ENCODE data around the gene ABLIM3. TPM values are rescaled to one million over a fixed set of nuclear protein-coding genes. Genes with fewer than 3 reads are reported as not detected.

Gene ABLIM3
- total RNA-seq, 4 donors from 2014 or later = 14.8 to 50.7 (median 25.4) TPM

DNA sequence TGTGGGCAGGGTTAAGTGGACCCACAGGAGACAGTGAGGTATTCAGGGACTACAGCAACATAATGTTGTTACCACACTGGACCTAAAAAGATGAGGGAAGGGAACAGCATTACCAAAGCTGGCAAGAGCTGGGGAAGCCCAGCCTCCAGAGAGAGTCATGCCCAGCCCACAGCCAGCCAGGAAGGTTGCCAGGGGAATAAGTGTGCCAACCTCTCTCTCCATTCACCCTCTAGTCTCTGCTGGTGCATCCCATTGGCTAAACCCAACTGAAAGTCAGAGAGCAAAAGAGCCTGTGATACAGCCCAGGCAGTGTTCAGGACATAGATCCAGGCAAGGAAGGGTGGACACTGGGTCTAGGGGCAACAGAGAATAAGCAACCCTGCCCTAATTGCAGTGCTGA is 94.5 kb downstream of the ABLIM3 start:
- Histone ChIP-seq H3K27me3 (no peaks in the 10 kb centered on the region), H3K27ac (no peak overlapping the region), H3K4me3 (no peak overlapping the region), H3K4me1 (no peaks in the 10 kb centered on the region), H3K36me3 (peaks cover 0 to 64% of the 10 kb centered on the region in 2 donors), H3K9me3 (no peaks in the 10 kb centered on the region)
- ATAC-seq = no peak
- no peak for TF ChIP-seq POLR2AphosphoS5 (IDR thresholded peaks at IDR 0.05)
- no peak for TF ChIP-seq POLR2A (IDR thresholded peaks at IDR 0.05)
- no peak for TF ChIP-seq EP300 (IDR thresholded peaks at IDR 0.05)
- TF ChIP-seq, protein P1, sequence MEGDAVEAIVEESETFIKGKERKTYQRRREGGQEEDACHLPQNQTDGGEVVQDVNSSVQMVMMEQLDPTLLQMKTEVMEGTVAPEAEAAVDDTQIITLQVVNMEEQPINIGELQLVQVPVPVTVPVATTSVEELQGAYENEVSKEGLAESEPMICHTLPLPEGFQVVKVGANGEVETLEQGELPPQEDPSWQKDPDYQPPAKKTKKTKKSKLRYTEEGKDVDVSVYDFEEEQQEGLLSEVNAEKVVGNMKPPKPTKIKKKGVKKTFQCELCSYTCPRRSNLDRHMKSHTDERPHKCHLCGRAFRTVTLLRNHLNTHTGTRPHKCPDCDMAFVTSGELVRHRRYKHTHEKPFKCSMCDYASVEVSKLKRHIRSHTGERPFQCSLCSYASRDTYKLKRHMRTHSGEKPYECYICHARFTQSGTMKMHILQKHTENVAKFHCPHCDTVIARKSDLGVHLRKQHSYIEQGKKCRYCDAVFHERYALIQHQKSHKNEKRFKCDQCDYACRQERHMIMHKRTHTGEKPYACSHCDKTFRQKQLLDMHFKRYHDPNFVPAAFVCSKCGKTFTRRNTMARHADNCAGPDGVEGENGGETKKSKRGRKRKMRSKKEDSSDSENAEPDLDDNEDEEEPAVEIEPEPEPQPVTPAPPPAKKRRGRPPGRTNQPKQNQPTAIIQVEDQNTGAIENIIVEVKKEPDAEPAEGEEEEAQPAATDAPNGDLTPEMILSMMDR (IDR thresholded peaks at IDR 0.05) = no peak

DNA sequence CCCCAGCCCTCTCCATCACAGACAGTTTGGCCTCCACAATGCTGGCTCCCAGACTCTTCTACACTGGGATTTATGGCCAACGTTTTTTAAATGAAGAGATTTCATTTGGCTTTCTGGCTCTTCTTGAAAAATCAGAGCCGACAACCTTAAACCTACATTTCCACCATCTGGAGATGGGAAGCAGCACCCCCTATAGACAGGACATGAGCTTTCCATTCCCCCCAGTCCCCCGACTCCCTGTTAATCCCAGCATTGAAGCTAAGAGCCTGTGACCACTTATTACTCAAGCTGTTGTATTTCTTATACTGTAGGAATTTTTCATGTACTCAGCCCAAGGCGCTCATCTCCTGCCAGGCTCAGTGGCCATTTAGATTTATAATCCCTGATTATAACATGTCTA is 96.4 kb downstream of the ABLIM3 start:
- 41 to 42% methylated on average over 3 to 4 of the region's 4 CpGs for WGBS, 2 donors (ENCODE audit: low coverage in 1 of 2)
- H3K36me3 ChIP-seq = peaks cover 0 to 82% of the 10 kb centered on the region in 2 donors

DNA sequence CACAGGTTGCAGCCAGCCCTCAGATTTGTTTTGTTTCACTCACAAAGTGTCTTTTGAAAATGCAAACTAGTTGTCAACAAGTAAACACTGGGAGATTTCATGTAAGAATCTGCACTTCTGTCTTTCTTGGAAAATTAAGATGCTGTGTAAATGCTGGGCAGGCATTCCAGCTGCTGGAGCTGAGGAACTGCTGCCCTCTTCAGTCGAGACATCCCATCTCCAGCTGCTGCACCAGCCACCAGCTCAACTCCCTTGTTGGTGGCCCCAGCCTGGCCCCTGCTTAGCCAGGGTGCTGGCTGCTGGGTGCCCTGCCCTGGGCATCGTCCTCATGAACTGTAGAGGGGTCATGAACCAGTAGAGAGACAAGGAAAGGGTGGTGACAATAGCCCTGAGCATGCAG is 97.2 kb downstream of the ABLIM3 start:
- ATAC-seq = peak; percentile 16
- no peak overlapping the region for H3K4me3 ChIP-seq
- H3K9me3 ChIP-seq = no peaks in the 10 kb centered on the region
- H3K4me1 ChIP-seq = no peaks in the 10 kb centered on the region
- H3K27me3 ChIP-seq = no peaks in the 10 kb centered on the region
- 80% methylated on average over 1 of the region's 2 CpGs; no CpG with 5 or more reads in 1 of the 2 donors for WGBS, 2 donors (ENCODE audit: low coverage in 1 of 2)
- TF ChIP-seq POLR2A (IDR thresholded peaks at IDR 0.05) = no peak
- TF ChIP-seq POLR2AphosphoS5 (IDR thresholded peaks at IDR 0.05) = no peak
- TF ChIP-seq, protein P1 (IDR thresholded peaks at IDR 0.05) = no peak
- no peak for TF ChIP-seq EP300 (IDR thresholded peaks at IDR 0.05)
- peaks cover 0 to 84% of the 10 kb centered on the region in 2 donors for H3K36me3 ChIP-seq
- no peak overlapping the region for H3K27ac ChIP-seq

More for the DNA sequence above, 96.4 kb downstream of the ABLIM3 start:
- Histone ChIP-seq H3K4me3 (no peak overlapping the region), H3K9me3 (no peaks in the 10 kb centered on the region), H3K27me3 (no peaks in the 10 kb centered on the region), H3K27ac (no peak overlapping the region), H3K4me1 (no peaks in the 10 kb centered on the region)
- ATAC-seq = no peak
- no peak for TF ChIP-seq POLR2A (IDR thresholded peaks at IDR 0.05)

DNA sequence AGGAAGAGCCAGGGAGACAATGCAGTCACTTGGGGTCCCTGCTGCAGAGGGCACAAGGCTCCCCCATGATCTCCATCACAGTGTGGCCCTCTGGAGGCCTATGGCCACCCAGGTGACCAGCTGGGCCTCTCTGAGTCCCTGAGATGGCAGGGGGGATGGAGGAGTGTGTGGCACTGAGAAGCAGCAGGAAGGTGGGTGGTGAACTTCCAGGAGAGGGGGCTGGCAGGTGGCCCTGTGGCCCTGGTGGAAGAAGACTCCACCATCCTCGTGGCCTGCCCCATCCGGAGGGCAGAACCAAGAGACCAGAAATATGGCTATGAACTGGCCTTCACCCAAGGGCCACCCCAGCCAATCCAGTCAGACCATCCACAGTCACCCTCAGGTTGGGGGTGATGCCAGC is 98.6 kb downstream of the ABLIM3 start:
- WGBS, 2 donors (ENCODE audit: low coverage in 1 of 2) = 80% methylated on average over 1 of the region's 2 CpGs; no CpG with 5 or more reads in 1 of the 2 donors
- Histone ChIP-seq H3K27me3 (no peaks in the 10 kb centered on the region), H3K4me1 (no peaks in the 10 kb centered on the region), H3K9me3 (no peaks in the 10 kb centered on the region), H3K4me3 (no peak overlapping the region), H3K27ac (no peak overlapping the region), H3K36me3 (peaks cover 0 to 83% of the 10 kb centered on the region in 2 donors)
- ATAC-seq = no peak
- TF ChIP-seq EP300 (IDR thresholded peaks at IDR 0.05) (no peak), POLR2A (IDR thresholded peaks at IDR 0.05) (no peak), POLR2AphosphoS5 (IDR thresholded peaks at IDR 0.05) (no peak)
- TF ChIP-seq, protein P1 (IDR thresholded peaks at IDR 0.05) = no peak

DNA sequence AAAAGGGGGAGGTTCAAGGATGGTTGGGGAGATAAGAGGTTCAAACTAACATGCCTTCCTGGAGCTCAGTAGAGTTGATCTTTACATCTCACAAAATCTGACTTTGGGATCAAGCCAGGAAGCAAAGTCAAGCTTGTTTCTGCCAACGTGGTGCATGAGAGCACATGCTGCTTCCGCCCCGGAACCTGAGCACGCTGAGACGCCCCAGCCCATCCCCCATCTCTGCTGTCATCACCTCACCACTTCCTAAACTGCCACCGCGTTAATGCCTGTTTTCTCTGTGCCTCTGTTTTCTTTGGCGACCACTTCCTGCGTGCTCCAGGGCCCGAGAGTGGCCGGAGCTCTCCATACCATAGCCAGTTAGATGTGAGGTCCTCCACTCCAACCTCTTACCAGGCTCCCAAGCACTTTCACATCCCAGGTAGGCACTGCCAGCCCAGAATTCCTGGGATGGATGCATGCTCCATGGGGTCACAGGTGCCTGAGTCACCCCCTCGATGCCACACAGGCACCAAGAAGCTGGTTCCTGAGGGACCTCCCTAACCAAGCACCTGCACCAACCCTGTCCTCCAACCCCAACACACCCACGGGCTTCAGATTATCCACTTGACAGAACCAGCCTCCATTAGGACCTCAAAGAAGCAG is 99.2 kb downstream of the ABLIM3 start:
- WGBS, 2 donors (ENCODE audit: low coverage in 1 of 2) = 69 to 78% methylated on average over 10 to 11 of the region's 13 CpGs
- no peak for ATAC-seq
- Histone ChIP-seq H3K4me3 (no peak overlapping the region), H3K27me3 (no peaks in the 10 kb centered on the region), H3K4me1 (no peaks in the 10 kb centered on the region), H3K36me3 (peaks cover 0 to 83% of the 10 kb centered on the region in 2 donors), H3K9me3 (no peaks in the 10 kb centered on the region), H3K27ac (no peak overlapping the region)
- TF ChIP-seq POLR2AphosphoS5 (IDR thresholded peaks at IDR 0.05) (no peak), POLR2A (IDR thresholded peaks at IDR 0.05) (no peak), EP300 (IDR thresholded peaks at IDR 0.05) (no peak)
- TF ChIP-seq, protein P1 (IDR thresholded peaks at IDR 0.05) = no peak

All from gastroesophageal sphincter (tissue), 4 donors.